ENCODE data around the gene GLDC. TPM values are rescaled to one million over a fixed set of nuclear protein-coding genes. Genes with fewer than 3 reads are reported as not detected.
"Not testable (repeated sequence)": the region's sequence is repeated elsewhere in the genome, so short reads cannot be mapped to it uniquely, and the experiment has no call there.

Gene GLDC
- polyA plus RNA-seq, 4 donors: 18.2 to 22.7 (median 20.2) TPM

- DNase-seq (ENCODE audit: low read depth in 4 of 4, low spot score in 2 of 4): no peak
Measured at GRCh38 chr9:6625363-6625762, 20.2 kb downstream of the GLDC start.

- not testable (repeated sequence) for DNase-seq (ENCODE audit: low read depth in 4 of 4, low spot score in 2 of 4)
Measured at GRCh38 chr9:6622784-6623183, 22.7 kb downstream of the GLDC start.

GRCh38 chr9:6620796-6621195, 24.7 kb downstream of the GLDC start:
- no peak for DNase-seq (ENCODE audit: low read depth in 4 of 4, low spot score in 2 of 4)

GRCh38 chr9:6620353-6620752, 25.2 kb downstream of the GLDC start:
- DNase-seq (ENCODE audit: low read depth in 4 of 4, low spot score in 2 of 4): no peak

- DNase-seq (ENCODE audit: low read depth in 4 of 4, low spot score in 2 of 4): no peak
Measured at GRCh38 chr9:6619909-6620308, 25.6 kb downstream of the GLDC start.

GRCh38 chr9:6616951-6617602, 28.5 kb downstream of the GLDC start:
- no peak for DNase-seq (ENCODE audit: low read depth in 4 of 4, low spot score in 2 of 4)

GRCh38 chr9:6614489-6614888, 31.0 kb downstream of the GLDC start:
- no peak for DNase-seq (ENCODE audit: low read depth in 4 of 4, low spot score in 2 of 4)

GRCh38 chr9:6611865-6612264, 33.7 kb downstream of the GLDC start:
- DNase-seq (ENCODE audit: low read depth in 4 of 4, low spot score in 2 of 4): no peak

GRCh38 chr9:6610073-6610472, 35.5 kb downstream of the GLDC start:
- no peak for DNase-seq (ENCODE audit: low read depth in 4 of 4, low spot score in 2 of 4)

- no peak for DNase-seq (ENCODE audit: low read depth in 4 of 4, low spot score in 2 of 4)
Measured at GRCh38 chr9:6609497-6610016, 36.0 kb downstream of the GLDC start.

- no peak for DNase-seq (ENCODE audit: low read depth in 4 of 4, low spot score in 2 of 4)
Measured at GRCh38 chr9:6605202-6605601, 40.3 kb downstream of the GLDC start.

- no peak for DNase-seq (ENCODE audit: low read depth in 4 of 4, low spot score in 2 of 4)
Measured at GRCh38 chr9:6600426-6600825, 45.1 kb downstream of the GLDC start.

- DNase-seq (ENCODE audit: low read depth in 4 of 4, low spot score in 2 of 4): no peak
Measured at GRCh38 chr9:6600006-6600405, 45.5 kb downstream of the GLDC start.

- DNase-seq (ENCODE audit: low read depth in 4 of 4, low spot score in 2 of 4): no peak
Measured at GRCh38 chr9:6598249-6598725, 47.2 kb downstream of the GLDC start.

GRCh38 chr9:6592791-6593190, 52.7 kb downstream of the GLDC start:
- DNase-seq (ENCODE audit: low read depth in 4 of 4, low spot score in 2 of 4): no peak

- no peak for DNase-seq (ENCODE audit: low read depth in 4 of 4, low spot score in 2 of 4)
Measured at GRCh38 chr9:6592231-6592630, 53.3 kb downstream of the GLDC start.

- DNase-seq (ENCODE audit: low read depth in 4 of 4, low spot score in 2 of 4): no peak
Measured at GRCh38 chr9:6590772-6591384, 54.7 kb downstream of the GLDC start.

- no peak for DNase-seq (ENCODE audit: low read depth in 4 of 4, low spot score in 2 of 4)
Measured at GRCh38 chr9:6590334-6590733, 55.2 kb downstream of the GLDC start.

GRCh38 chr9:6584881-6585597, 60.5 kb downstream of the GLDC start:
- DNase-seq (ENCODE audit: low read depth in 4 of 4, low spot score in 2 of 4): no peak

GRCh38 chr9:6581253-6581652, 64.3 kb downstream of the GLDC start:
- DNase-seq (ENCODE audit: low read depth in 4 of 4, low spot score in 2 of 4): no peak

GRCh38 chr9:6579613-6580012, 65.9 kb downstream of the GLDC start:
- no peak for DNase-seq (ENCODE audit: low read depth in 4 of 4, low spot score in 2 of 4)

- no peak for DNase-seq (ENCODE audit: low read depth in 4 of 4, low spot score in 2 of 4)
Measured at GRCh38 chr9:6576987-6577386, 68.5 kb downstream of the GLDC start.
